AG09309 (cell line): ENCODE measurements around the gene P2RX1.

Experiments used
- DNase-seq: peaks from one replicate; pipeline ENCODE4 v3.0.0-alpha.2; 2010; ENCODE audit warnings: low read depth
- H3K4me3 ChIP-seq: 2 replicates; pipeline ENCODE4 v1.5.1; 2011; ENCODE audit warnings: mild to moderate bottlenecking, low read depth, low read length, moderate library complexity; ENCODE audit not compliant: control insufficient read depth
- TF ChIP-seq, protein P1 (sequence below): IDR thresholded peaks from 2 replicates; pipeline ENCODE4 v1.5.1; 2011; ENCODE audit warnings: mild to moderate bottlenecking, low read depth, low read length, inconsistent platforms; ENCODE audit not compliant: insufficient read depth, control insufficient read depth; ENCODE audit errors: missing control alignments

Gene P2RX1

DNA sequence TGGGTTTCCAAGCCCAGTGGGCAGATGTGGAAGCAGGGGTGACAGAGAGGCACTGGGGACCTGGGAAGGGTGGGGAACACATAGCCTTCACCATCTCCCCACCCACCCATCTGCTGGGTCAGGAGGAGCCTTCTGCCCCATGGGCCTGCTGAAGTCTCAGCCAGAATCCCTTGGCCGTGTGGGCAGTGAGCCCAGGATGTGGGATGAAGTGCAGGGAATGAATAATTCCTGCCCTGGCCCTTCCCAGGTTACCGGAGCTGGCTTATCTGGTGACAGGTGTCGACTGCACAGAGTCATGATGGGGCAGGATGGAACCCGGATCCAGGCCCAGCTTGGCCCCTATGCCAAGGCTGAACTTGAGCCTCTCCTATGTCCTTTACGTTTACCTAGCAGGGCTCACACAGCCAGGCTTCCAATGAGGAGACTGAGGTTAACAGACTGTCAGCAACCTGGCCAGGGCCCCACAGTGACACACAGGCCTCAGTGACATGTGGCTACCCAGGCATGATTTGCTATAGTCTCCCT lies 30.5 kb upstream of the P2RX1 start:
- DNase-seq, result no peak
- H3K4me3 ChIP-seq, result no peak overlapping the region
- TF ChIP-seq, protein P1, sequence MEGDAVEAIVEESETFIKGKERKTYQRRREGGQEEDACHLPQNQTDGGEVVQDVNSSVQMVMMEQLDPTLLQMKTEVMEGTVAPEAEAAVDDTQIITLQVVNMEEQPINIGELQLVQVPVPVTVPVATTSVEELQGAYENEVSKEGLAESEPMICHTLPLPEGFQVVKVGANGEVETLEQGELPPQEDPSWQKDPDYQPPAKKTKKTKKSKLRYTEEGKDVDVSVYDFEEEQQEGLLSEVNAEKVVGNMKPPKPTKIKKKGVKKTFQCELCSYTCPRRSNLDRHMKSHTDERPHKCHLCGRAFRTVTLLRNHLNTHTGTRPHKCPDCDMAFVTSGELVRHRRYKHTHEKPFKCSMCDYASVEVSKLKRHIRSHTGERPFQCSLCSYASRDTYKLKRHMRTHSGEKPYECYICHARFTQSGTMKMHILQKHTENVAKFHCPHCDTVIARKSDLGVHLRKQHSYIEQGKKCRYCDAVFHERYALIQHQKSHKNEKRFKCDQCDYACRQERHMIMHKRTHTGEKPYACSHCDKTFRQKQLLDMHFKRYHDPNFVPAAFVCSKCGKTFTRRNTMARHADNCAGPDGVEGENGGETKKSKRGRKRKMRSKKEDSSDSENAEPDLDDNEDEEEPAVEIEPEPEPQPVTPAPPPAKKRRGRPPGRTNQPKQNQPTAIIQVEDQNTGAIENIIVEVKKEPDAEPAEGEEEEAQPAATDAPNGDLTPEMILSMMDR, result no peak

DNA sequence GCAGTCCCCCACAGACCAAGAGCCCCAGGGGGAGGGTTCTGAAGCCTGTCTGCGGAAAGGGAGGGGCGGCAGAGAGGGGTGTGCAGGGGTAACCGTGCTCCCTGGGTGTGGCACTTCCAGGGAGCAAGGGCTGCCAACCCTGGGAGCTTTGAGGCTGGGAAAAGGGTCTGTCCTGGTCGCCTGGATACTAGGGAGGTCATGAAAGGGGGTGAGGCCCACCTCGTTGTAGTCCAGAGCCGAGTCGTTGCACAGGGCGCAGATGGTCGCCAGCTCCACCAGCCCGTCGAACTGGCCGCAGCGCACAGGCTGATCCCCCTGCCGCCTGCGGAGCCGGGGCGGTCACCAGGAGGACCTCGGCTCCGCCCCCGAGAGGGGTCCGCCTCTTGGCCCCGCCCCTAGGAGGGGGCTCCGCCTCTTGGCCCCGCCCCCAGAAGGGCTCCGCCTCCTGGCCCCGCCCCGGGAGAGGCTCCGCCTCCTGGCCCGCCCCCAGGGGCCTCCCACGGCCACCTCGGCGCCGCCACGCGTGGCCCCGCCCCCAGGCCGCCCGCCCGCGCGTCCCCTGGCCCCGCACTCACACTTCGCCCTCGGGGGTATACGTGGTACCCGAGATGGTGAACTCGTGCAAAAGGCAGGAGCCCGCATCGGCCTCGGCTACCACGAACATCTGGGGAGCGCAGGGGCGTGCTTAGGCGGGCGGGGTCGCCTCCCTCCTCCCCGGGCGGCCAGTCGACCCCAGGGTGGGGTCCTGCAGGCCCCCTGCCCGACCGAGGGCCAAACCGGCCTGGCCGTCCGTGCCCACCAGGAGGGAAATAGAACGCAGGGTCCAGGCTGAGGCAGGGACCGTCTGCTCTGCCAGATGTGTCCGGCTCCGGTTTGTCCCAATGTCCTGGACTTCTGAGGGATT lies 28.5 kb upstream of the P2RX1 start:
- peak overlapping the region; percentile 26 for H3K4me3 ChIP-seq
- no peak for DNase-seq
- TF ChIP-seq, protein P1, result no peak

DNA sequence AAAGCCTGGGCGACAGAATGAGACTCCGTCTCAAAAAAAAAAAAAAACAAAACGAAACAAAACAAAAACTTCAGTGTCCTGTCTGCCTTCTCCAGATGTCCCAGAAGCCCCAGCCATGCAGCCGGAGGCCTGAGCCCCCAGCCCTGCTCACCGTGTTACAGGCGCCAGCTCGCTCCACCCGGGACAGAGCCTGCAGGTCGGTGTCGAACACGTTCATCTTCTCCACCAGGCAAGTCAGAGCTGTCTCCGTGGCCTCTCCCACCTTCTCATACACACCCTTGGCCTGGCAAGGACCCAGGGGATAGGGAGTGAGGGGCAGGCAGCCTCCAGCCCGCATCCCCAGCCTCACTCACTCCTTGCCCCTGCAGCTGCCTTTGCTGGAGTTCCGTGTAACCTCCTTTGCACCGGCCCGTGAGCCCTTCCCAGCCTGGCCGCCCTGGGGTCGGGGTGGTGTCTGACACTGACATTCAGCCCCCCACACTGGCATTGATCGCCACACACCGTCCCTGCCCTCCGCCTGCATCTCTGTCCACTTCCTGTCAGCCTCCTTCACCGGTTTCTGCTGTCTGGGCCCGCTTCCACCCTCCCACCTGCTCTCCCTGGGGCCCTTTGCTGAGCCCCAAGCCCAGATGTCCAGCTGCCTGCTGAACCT lies 27.1 kb upstream of the P2RX1 start:
- DNase-seq, result no peak
- no peak overlapping the region for H3K4me3 ChIP-seq
- TF ChIP-seq, protein P1, result no peak

DNA sequence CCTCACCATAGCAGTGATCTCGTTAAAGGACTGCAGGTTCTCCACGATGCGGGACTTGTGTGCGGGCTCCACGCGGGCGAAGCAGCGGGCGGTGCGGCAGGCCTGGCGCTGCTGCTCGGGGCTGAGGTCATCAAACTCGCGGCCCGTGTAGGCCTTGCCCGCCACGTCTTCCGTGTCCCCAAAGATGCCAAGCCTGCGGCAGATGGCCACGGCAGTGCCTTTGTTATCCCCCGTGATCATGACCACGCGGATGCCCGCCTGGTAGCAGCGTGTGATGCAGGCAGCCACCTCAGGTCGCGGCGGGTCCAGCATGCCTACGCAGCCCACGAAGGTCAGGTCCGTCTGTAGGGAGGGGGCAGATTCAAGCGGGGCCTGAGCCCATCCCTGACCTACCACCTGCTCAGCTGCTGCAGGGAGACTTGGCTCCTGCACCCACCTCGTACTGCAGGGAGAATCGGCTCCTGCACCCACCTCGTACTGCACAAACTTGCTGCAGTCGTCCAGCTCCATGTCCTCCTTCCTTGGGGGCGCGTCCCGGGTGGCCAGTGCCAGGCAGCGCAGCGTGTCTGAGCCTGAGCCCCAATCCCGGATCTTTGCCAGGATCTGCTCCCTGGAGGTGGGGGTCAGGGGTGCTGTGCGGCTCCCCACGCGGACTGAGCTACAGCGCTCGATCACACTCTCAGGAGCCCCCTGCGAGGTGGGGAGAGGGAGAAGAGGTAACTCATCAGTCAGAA lies 24.9 kb upstream of the P2RX1 start:
- DNase-seq, result no peak
- TF ChIP-seq, protein P1, result no peak
- no peak overlapping the region for H3K4me3 ChIP-seq

DNA sequence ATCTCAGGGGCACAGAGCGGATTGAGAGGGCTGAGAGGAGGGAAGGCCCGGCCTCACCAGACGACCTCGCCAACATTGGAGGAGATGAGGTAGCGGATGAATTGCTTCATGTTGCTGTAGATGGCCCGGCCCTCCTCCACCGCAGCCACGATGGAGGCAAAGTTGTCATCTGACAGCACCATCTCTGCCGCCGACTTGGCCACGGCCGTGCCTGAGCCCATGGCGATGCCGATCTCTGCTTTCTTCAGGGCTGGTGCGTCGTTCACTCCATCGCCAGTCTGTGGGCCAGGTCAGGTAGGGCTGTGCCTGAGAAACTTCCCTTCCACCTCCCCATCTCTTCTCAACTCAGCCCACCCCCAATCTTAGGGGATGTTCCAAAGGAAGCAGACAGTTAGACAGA lies 21.1 kb upstream of the P2RX1 start:
- H3K4me3 ChIP-seq, result no peak overlapping the region
- TF ChIP-seq, protein P1, result no peak
- no peak for DNase-seq

DNA sequence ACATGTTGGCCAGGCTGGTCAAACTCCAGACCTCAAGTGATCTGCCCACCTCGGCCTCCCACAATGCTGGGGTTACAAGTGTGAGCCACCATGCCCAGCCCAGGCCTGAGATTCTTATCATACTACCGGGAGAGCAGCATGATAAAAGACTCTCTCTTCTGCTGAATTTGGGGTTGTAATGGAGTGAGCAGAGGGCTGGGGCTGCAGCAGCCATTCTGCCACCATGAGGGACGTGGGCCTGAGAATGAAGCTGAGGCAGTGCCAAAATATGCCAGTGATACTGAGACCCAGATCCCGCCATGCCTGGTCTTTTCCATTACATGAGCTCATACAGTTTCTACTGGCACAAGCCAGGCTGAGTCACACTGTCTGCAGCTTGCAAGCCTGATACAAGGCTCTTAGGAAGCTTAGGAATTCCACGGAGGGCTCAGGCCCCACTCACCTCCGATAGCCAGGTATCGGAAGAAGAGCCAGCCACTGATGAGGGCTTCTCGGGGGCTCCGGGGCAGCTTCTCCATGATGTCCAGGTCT lies 19.6 kb upstream of the P2RX1 start:
- TF ChIP-seq, protein P1, result no peak
- H3K4me3 ChIP-seq, result no peak overlapping the region
- peak; percentile 3 for DNase-seq
